ENCODE data around the gene ZDHHC5. TPM values are rescaled to one million over a fixed set of nuclear protein-coding genes. Genes with fewer than 3 reads are reported as not detected.

The ZDHHC5 gene
- total and polyA plus RNA-seq, 2 donors (not counting 1 experiment from before 2014, with no cell fraction given): 31.5 to 53.8 TPM

DNA sequence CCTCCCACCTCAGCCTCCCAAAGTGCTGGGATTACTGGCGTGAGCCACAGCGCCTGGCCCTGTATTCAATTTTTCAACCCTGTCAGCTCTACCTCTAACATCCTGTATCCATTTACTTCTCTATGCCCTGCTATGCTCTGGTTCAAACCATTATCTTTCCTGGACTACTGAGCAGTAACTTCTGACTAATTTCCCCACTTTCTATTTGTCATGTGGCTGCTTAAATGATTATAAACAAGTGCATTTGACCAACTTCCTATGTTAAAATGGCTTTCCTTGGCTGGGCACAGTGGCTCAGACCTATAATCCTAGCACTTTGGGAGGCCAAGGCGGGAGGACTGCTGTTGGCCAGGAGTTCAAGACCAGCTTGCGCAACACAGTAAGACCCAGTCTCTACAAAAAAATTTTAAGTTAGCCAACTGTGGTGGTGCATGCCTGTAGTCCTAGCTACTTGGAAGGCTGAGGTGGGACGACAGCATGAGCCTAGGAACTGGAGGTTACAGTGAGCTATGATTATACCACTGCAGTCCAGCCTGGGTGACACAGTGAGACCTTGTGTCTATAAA is 42.0 kb downstream of the ZDHHC5 start:
- H3K27me3 ChIP-seq (replicated peaks in 1 of 4; ENCODE audit: control extremely low read depth in 1 of 4, control insufficient read depth in 3 of 4, insufficient read depth in 4 of 4, low read length in 3 of 4): no peaks in the 10 kb centered on the region
- DNase-seq (no peak), ATAC-seq (ENCODE audit: low read depth) (no peak)
- no peak for TF ChIP-seq EZH2 (IDR thresholded peaks at IDR 0.05; ENCODE audit: borderline replicate concordance, insufficient read depth, low read depth, low read length, poor library complexity, severe bottlenecking)
- TF ChIP-seq, protein P1, sequence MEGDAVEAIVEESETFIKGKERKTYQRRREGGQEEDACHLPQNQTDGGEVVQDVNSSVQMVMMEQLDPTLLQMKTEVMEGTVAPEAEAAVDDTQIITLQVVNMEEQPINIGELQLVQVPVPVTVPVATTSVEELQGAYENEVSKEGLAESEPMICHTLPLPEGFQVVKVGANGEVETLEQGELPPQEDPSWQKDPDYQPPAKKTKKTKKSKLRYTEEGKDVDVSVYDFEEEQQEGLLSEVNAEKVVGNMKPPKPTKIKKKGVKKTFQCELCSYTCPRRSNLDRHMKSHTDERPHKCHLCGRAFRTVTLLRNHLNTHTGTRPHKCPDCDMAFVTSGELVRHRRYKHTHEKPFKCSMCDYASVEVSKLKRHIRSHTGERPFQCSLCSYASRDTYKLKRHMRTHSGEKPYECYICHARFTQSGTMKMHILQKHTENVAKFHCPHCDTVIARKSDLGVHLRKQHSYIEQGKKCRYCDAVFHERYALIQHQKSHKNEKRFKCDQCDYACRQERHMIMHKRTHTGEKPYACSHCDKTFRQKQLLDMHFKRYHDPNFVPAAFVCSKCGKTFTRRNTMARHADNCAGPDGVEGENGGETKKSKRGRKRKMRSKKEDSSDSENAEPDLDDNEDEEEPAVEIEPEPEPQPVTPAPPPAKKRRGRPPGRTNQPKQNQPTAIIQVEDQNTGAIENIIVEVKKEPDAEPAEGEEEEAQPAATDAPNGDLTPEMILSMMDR (IDR thresholded peaks at IDR 0.05): no peak
- peaks cover 21 to 28% of the 10 kb centered on the region in 2 donors for H3K4me1 ChIP-seq (ENCODE audit: control insufficient read depth in 2 of 2, insufficient read depth in 2 of 2, low read length in 2 of 2)
- H3K4me2 ChIP-seq (replicated peaks; ENCODE audit: low read depth, low read length, poor library complexity, severe bottlenecking): no peak overlapping the region
- Mint-ChIP-seq H3K27ac (no peak overlapping the region), H3K9me3 (ENCODE audit: insufficient read depth) (no peaks in the 10 kb centered on the region), H3K27me3 (no peaks in the 10 kb centered on the region), H3K4me1 (peaks cover 42% of the 10 kb centered on the region), H3K4me3 (no peak overlapping the region)
- no peak overlapping the region for H3K27ac ChIP-seq (ENCODE audit: low read length in 2 of 2)
- peaks cover 76% of the 10 kb centered on the region for H3K79me2 ChIP-seq (ENCODE audit: control insufficient read depth, insufficient read depth, low read length)
- WGBS (ENCODE audit: insufficient coverage): 93% methylated on average over 5 of the region's 5 CpGs
- H3K9me3 ChIP-seq (ENCODE audit: control extremely low read depth in 1 of 3, control insufficient read depth in 2 of 3, insufficient read depth in 1 of 3, low read length in 2 of 3): no peaks in the 10 kb centered on the region
- H4K20me1 ChIP-seq (ENCODE audit: control insufficient read depth, insufficient read depth, low read length, poor library complexity, severe bottlenecking): peaks cover 14% of the 10 kb centered on the region
- H3K9ac ChIP-seq (ENCODE audit: low read length): no peak overlapping the region
- no peak overlapping the region for H3K4me3 ChIP-seq (ENCODE audit: control extremely low read depth in 1 of 5, extremely low read depth in 1 of 5, insufficient read depth in 1 of 5, low read depth in 2 of 5, low read length in 4 of 5)
- intact Hi-C loops (cut with micrococcal nuclease): no loop called here
- peaks cover 0 to 3% of the 10 kb centered on the region in 2 experiments for H3K36me3 ChIP-seq (replicated peaks in 1 of 2; ENCODE audit: control extremely low read depth in 1 of 2, control insufficient read depth in 1 of 2, extremely low read depth in 1 of 2, insufficient read depth in 2 of 2, low read length in 1 of 2)
- POLR2A ChIA-PET: interaction anchor here (0.6 kb wide), 1 partner anchor 15 kb away, joined by 3 read pairs; no protein-coding TSS in a partner anchor
- CTCF ChIA-PET: interaction anchor here (0.7 to 2.0 kb wide), 6 partner anchors 30 to 180 kb away, joined by 3 to 8 read pairs (median 3); partner anchors contain the start of gene TIMM10
- no peak overlapping the region for H2AFZ ChIP-seq (ENCODE audit: insufficient read depth, low read depth, low read length, poor library complexity, severe bottlenecking)
